ENCODE results near the gene MYRF.

MYRF gene

GRCh38 chr11:61726775-61727174 is 25.7 kb upstream of the MYRF start:
- H3K27ac ChIP-seq (replicated peaks): no peak overlapping the region
- H3K27me3 ChIP-seq (ENCODE audit: insufficient read depth, poor library complexity, severe bottlenecking): no peaks in the 10 kb centered on the region
- DNase-seq (ENCODE audit: low read depth in 1 of 2, low spot score in 1 of 2): no peak
- TF ChIP-seq SPI1 (IDR thresholded peaks at IDR 0.05; ENCODE audit: borderline replicate concordance, low read depth): no peak
- TF ChIP-seq REST (IDR thresholded peaks at IDR 0.05; ENCODE audit: insufficient replicate concordance, low read depth): no peak
- TF ChIP-seq CTCF (IDR thresholded peaks at IDR 0.05; ENCODE audit: insufficient read depth, low read length): no peak
- TF ChIP-seq GABPA (IDR thresholded peaks at IDR 0.05; ENCODE audit: low read depth): no peak
- TF ChIP-seq POLR2AphosphoS5 (IDR thresholded peaks at IDR 0.05; ENCODE audit: low read depth): no peak
- H3K4me3 ChIP-seq (replicated peaks; ENCODE audit: insufficient read depth, low read length): no peak overlapping the region

- DNase-seq (ENCODE audit: low read depth in 1 of 2, low spot score in 1 of 2): no peak
- no peak overlapping the region for H3K4me3 ChIP-seq (replicated peaks; ENCODE audit: insufficient read depth, low read length)
- no peak overlapping the region for H3K27ac ChIP-seq (replicated peaks)
- TF ChIP-seq GABPA (IDR thresholded peaks at IDR 0.05; ENCODE audit: low read depth) (no peak), SPI1 (IDR thresholded peaks at IDR 0.05; ENCODE audit: borderline replicate concordance, low read depth) (no peak), REST (IDR thresholded peaks at IDR 0.05; ENCODE audit: insufficient replicate concordance, low read depth) (no peak), CTCF (IDR thresholded peaks at IDR 0.05; ENCODE audit: insufficient read depth, low read length) (no peak), POLR2AphosphoS5 (IDR thresholded peaks at IDR 0.05; ENCODE audit: low read depth) (no peak)
- no peaks in the 10 kb centered on the region for H3K27me3 ChIP-seq (ENCODE audit: insufficient read depth, poor library complexity, severe bottlenecking)
Measured at GRCh38 chr11:61727401-61727811, 25.0 kb upstream of the MYRF start.

GRCh38 chr11:61728066-61728939 is 24.1 kb upstream of the MYRF start:
- no peak overlapping the region for H3K27ac ChIP-seq (replicated peaks)
- DNase-seq (ENCODE audit: low read depth in 1 of 2, low spot score in 1 of 2): no peak
- no peak overlapping the region for H3K4me3 ChIP-seq (replicated peaks; ENCODE audit: insufficient read depth, low read length)
- TF ChIP-seq GABPA (IDR thresholded peaks at IDR 0.05; ENCODE audit: low read depth) (no peak), POLR2AphosphoS5 (IDR thresholded peaks at IDR 0.05; ENCODE audit: low read depth) (no peak), CTCF (IDR thresholded peaks at IDR 0.05; ENCODE audit: insufficient read depth, low read length) (no peak), REST (IDR thresholded peaks at IDR 0.05; ENCODE audit: insufficient replicate concordance, low read depth) (no peak)
- H3K27me3 ChIP-seq (ENCODE audit: insufficient read depth, poor library complexity, severe bottlenecking): no peaks in the 10 kb centered on the region

All from HL-60 (cell line).